ENCODE data around the gene SMPX.
A peak's percentile ranks its signal among the peaks of the same experiment; 100 is the strongest.

The SMPX gene

DNA sequence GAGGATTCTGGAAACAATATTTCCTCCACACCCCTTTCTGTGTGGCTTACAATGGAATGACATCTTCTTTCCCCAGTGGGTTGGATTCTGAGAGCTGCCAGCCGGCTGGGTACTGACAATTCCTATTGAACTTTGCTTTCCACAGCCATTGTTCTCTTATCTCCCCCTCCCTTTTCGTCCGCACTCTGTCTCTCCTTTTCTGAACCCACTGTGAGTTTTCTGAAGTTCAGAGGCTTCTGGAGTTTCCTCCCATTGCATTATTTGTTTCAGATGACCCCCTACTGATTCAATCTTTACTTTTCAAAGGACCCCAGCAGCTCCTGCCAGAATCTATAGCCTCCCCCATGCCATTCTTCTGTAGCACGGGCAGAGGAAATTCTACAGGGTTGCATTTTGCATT, 10.4 kb downstream of the SMPX start:
- no peaks in the 10 kb centered on the region for H3K27me3 ChIP-seq (ENCODE audit: control insufficient read depth in 3 of 3, insufficient read depth in 3 of 3, low read depth in 1 of 3, low read length in 3 of 3)
- no peak overlapping the region for H3K4me3 ChIP-seq (ENCODE audit: low read length in 2 of 2)
- no peak overlapping the region for H2BK15ac ChIP-seq (ENCODE audit: low read length)
- H4K91ac ChIP-seq (ENCODE audit: low read depth, low read length, poor library complexity): no peak overlapping the region
- no peaks in the 10 kb centered on the region for H3K36me3 ChIP-seq (replicated peaks in 1 of 2; ENCODE audit: control insufficient read depth in 2 of 2, insufficient read depth in 2 of 2, low read length in 2 of 2)
- H3K4me1 ChIP-seq (ENCODE audit: control insufficient read depth in 2 of 2, insufficient read depth in 1 of 2, low read depth in 1 of 2, low read length in 2 of 2): peaks cover 0 to 31% of the 10 kb centered on the region in 2 donors
- H2BK120ac ChIP-seq (ENCODE audit: low read depth, low read length): no peak overlapping the region
- no peak overlapping the region for H3K4ac ChIP-seq (ENCODE audit: low read length)
- no peaks in the 10 kb centered on the region for H3K79me1 ChIP-seq (ENCODE audit: low read depth, low read length)
- no peak overlapping the region for H2BK12ac ChIP-seq (ENCODE audit: low read length)
- no peak overlapping the region for H3K9ac ChIP-seq (ENCODE audit: low read depth, low read length, poor library complexity)
- no peak overlapping the region for H2AFZ ChIP-seq (ENCODE audit: low read length)
- no CpG with 5 or more reads among the region's 4 CpGs for WGBS, 2 donors (ENCODE audit: extremely low coverage in 2 of 2, insufficient read length in 2 of 2, insufficient replicate concordance in 1 of 2)
- H2BK5ac ChIP-seq (ENCODE audit: low read length): no peak overlapping the region
- H3K9me3 ChIP-seq (replicated peaks in 1 of 2; ENCODE audit: control insufficient read depth in 2 of 2, insufficient read depth in 1 of 2, low read depth in 1 of 2, low read length in 2 of 2): no peaks in the 10 kb centered on the region
- H3K23ac ChIP-seq (ENCODE audit: low read depth, low read length, poor library complexity): no peak overlapping the region
- no peak overlapping the region for H3K4me2 ChIP-seq (ENCODE audit: insufficient read depth, low read length, poor library complexity, severe bottlenecking)
- no peak overlapping the region for H3K27ac ChIP-seq (replicated peaks; ENCODE audit: low read length)
- no peak for DNase-seq (ENCODE audit: low spot score)
- H3K14ac ChIP-seq (ENCODE audit: low read length): no peak overlapping the region
- no peak overlapping the region for H2AK5ac ChIP-seq (ENCODE audit: low read depth, low read length)
- H3K18ac ChIP-seq (ENCODE audit: low read length): no peak overlapping the region
- H4K8ac ChIP-seq (ENCODE audit: low read depth, low read length): no peak overlapping the region

DNA sequence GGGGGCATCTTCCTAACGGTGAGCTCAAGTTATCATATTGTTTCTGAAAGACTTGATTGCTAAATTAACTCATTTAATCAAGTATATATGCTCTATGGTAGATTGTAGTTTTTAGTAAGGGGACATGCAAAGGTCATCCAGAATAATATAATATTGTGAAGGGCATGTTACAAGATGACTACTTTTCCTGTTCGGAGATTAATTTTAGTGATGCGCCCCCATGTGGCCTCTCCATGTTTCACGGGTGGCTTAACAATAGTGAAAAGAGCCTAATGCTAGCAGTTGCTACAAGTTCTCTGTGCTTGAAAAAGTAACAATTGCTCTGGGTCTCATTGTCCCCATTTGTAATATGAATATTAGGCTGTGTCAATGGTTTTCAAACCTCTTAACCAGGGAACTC, 12.2 kb downstream of the SMPX start:
- H3K18ac ChIP-seq (ENCODE audit: low read length): no peak overlapping the region
- no peak overlapping the region for H2BK15ac ChIP-seq (ENCODE audit: low read length)
- no peak overlapping the region for H2BK120ac ChIP-seq (ENCODE audit: low read depth, low read length)
- no peak overlapping the region for H2BK12ac ChIP-seq (ENCODE audit: low read length)
- no peak overlapping the region for H3K9ac ChIP-seq (ENCODE audit: low read depth, low read length, poor library complexity)
- no peak overlapping the region for H4K8ac ChIP-seq (ENCODE audit: low read depth, low read length)
- H3K36me3 ChIP-seq (replicated peaks in 1 of 2; ENCODE audit: control insufficient read depth in 2 of 2, insufficient read depth in 2 of 2, low read length in 2 of 2): no peaks in the 10 kb centered on the region
- no peak overlapping the region for H2BK5ac ChIP-seq (ENCODE audit: low read length)
- H3K79me1 ChIP-seq (ENCODE audit: low read depth, low read length): no peaks in the 10 kb centered on the region
- H3K4me1 ChIP-seq (ENCODE audit: control insufficient read depth in 2 of 2, insufficient read depth in 1 of 2, low read depth in 1 of 2, low read length in 2 of 2): peaks cover 0 to 33% of the 10 kb centered on the region in 2 donors
- no CpG with 5 or more reads among the region's 4 CpGs for WGBS, 2 donors (ENCODE audit: extremely low coverage in 2 of 2, insufficient read length in 2 of 2, insufficient replicate concordance in 1 of 2)
- no peak overlapping the region for H2AK5ac ChIP-seq (ENCODE audit: low read depth, low read length)
- no peak overlapping the region for H4K91ac ChIP-seq (ENCODE audit: low read depth, low read length, poor library complexity)
- no peak overlapping the region for H3K4ac ChIP-seq (ENCODE audit: low read length)
- no peaks in the 10 kb centered on the region for H3K9me3 ChIP-seq (replicated peaks in 1 of 2; ENCODE audit: control insufficient read depth in 2 of 2, insufficient read depth in 1 of 2, low read depth in 1 of 2, low read length in 2 of 2)
- peak overlapping the region; percentile 38 for H2AFZ ChIP-seq (ENCODE audit: low read length)
- H3K4me2 ChIP-seq (ENCODE audit: insufficient read depth, low read length, poor library complexity, severe bottlenecking): no peak overlapping the region
- DNase-seq (ENCODE audit: low spot score): no peak
- no peak overlapping the region for H3K4me3 ChIP-seq (ENCODE audit: low read length in 2 of 2)
- H3K27ac ChIP-seq (replicated peaks; ENCODE audit: low read length): no peak overlapping the region
- no peaks in the 10 kb centered on the region for H3K27me3 ChIP-seq (ENCODE audit: control insufficient read depth in 3 of 3, insufficient read depth in 3 of 3, low read depth in 1 of 3, low read length in 3 of 3)
- H3K23ac ChIP-seq (ENCODE audit: low read depth, low read length, poor library complexity): no peak overlapping the region
- no peak overlapping the region for H3K14ac ChIP-seq (ENCODE audit: low read length)

DNA sequence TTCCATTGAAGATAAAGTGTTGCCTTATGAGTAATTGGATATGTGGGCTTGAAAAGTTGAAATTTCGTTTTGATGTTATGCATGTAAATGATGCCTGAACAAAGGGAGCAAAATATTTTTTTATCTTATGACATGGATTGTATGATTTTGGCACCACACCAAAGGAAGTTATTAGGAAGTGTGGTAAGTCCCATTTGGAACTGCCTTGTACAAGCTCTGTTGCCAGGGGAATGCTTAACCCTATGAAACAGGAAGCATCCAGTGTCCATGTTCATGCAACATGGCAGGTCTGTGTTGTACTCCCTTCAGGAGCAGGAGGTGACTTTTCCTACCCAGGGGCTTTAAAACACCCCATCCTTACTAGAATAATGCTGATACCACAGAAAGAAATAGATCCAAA, 13.2 kb downstream of the SMPX start:
- Histone ChIP-seq H3K14ac (ENCODE audit: low read length) (no peak overlapping the region), H3K4me2 (ENCODE audit: insufficient read depth, low read length, poor library complexity, severe bottlenecking) (no peak overlapping the region), H2BK15ac (ENCODE audit: low read length) (no peak overlapping the region), H3K9me3 (replicated peaks in 1 of 2; ENCODE audit: control insufficient read depth in 2 of 2, insufficient read depth in 1 of 2, low read depth in 1 of 2, low read length in 2 of 2) (no peaks in the 10 kb centered on the region), H4K8ac (ENCODE audit: low read depth, low read length) (no peak overlapping the region), H2AK5ac (ENCODE audit: low read depth, low read length) (no peak overlapping the region), H3K4me3 (ENCODE audit: low read length in 2 of 2) (no peak overlapping the region), H3K18ac (ENCODE audit: low read length) (no peak overlapping the region), H2BK12ac (ENCODE audit: low read length) (no peak overlapping the region), H3K36me3 (replicated peaks in 1 of 2; ENCODE audit: control insufficient read depth in 2 of 2, insufficient read depth in 2 of 2, low read length in 2 of 2) (no peaks in the 10 kb centered on the region), H2BK5ac (ENCODE audit: low read length) (no peak overlapping the region), H3K4me1 (ENCODE audit: control insufficient read depth in 2 of 2, insufficient read depth in 1 of 2, low read depth in 1 of 2, low read length in 2 of 2) (peaks cover 0 to 40% of the 10 kb centered on the region in 2 donors), H2BK120ac (ENCODE audit: low read depth, low read length) (no peak overlapping the region), H3K79me1 (ENCODE audit: low read depth, low read length) (no peaks in the 10 kb centered on the region), H4K91ac (ENCODE audit: low read depth, low read length, poor library complexity) (no peak overlapping the region), H3K27me3 (ENCODE audit: control insufficient read depth in 3 of 3, insufficient read depth in 3 of 3, low read depth in 1 of 3, low read length in 3 of 3) (no peaks in the 10 kb centered on the region), H3K4ac (ENCODE audit: low read length) (no peak overlapping the region), H3K23ac (ENCODE audit: low read depth, low read length, poor library complexity) (no peak overlapping the region), H2AFZ (ENCODE audit: low read length) (no peak overlapping the region), H3K27ac (replicated peaks; ENCODE audit: low read length) (no peak overlapping the region), H3K9ac (ENCODE audit: low read depth, low read length, poor library complexity) (no peak overlapping the region)
- DNase-seq (ENCODE audit: low spot score): no peak
- no CpG with 5 or more reads among the region's 1 CpG for WGBS, 2 donors (ENCODE audit: extremely low coverage in 2 of 2, insufficient read length in 2 of 2, insufficient replicate concordance in 1 of 2)

DNA sequence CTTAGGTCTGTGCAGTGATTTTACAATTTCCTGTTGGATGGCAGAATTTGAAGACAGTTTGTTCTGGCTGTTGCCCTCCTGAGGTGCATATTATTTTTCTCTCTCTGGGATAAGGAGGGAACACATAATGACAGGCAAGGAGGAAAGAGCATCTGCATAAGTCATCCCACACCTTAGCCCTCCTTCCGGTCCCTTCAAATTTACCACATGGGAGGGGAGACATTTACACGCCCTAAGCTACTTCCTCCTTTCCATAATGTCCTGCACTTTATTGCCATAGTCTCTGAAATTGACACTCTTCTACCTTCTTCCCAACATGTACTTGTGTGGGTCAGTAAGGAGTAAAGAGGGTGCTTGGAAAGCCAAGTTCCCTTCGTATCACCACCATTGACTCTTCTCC, 13.9 kb downstream of the SMPX start:
- Histone ChIP-seq H3K27me3 (ENCODE audit: control insufficient read depth in 3 of 3, insufficient read depth in 3 of 3, low read depth in 1 of 3, low read length in 3 of 3) (no peaks in the 10 kb centered on the region), H3K18ac (ENCODE audit: low read length) (no peak overlapping the region), H3K14ac (ENCODE audit: low read length) (no peak overlapping the region), H2BK120ac (ENCODE audit: low read depth, low read length) (no peak overlapping the region), H2BK15ac (ENCODE audit: low read length) (no peak overlapping the region), H3K4ac (ENCODE audit: low read length) (no peak overlapping the region), H4K91ac (ENCODE audit: low read depth, low read length, poor library complexity) (no peak overlapping the region), H3K23ac (ENCODE audit: low read depth, low read length, poor library complexity) (no peak overlapping the region), H4K8ac (ENCODE audit: low read depth, low read length) (no peak overlapping the region), H3K27ac (replicated peaks; ENCODE audit: low read length) (no peak overlapping the region), H3K36me3 (replicated peaks in 1 of 2; ENCODE audit: control insufficient read depth in 2 of 2, insufficient read depth in 2 of 2, low read length in 2 of 2) (no peaks in the 10 kb centered on the region), H2AFZ (ENCODE audit: low read length) (no peak overlapping the region), H3K4me1 (ENCODE audit: control insufficient read depth in 2 of 2, insufficient read depth in 1 of 2, low read depth in 1 of 2, low read length in 2 of 2) (peaks cover 0 to 39% of the 10 kb centered on the region in 2 donors), H2BK12ac (ENCODE audit: low read length) (no peak overlapping the region), H3K9ac (ENCODE audit: low read depth, low read length, poor library complexity) (no peak overlapping the region), H2AK5ac (ENCODE audit: low read depth, low read length) (no peak overlapping the region), H3K9me3 (replicated peaks in 1 of 2; ENCODE audit: control insufficient read depth in 2 of 2, insufficient read depth in 1 of 2, low read depth in 1 of 2, low read length in 2 of 2) (no peaks in the 10 kb centered on the region), H3K4me3 (ENCODE audit: low read length in 2 of 2) (no peak overlapping the region), H3K4me2 (ENCODE audit: insufficient read depth, low read length, poor library complexity, severe bottlenecking) (no peak overlapping the region), H2BK5ac (ENCODE audit: low read length) (no peak overlapping the region), H3K79me1 (ENCODE audit: low read depth, low read length) (no peaks in the 10 kb centered on the region)
- DNase-seq (ENCODE audit: low spot score): no peak
- WGBS, 2 donors (ENCODE audit: extremely low coverage in 2 of 2, insufficient read length in 2 of 2, insufficient replicate concordance in 1 of 2): no CpG with 5 or more reads among the region's 3 CpGs

Data from neuronal stem cell (in vitro differentiated cells).